GM21619 (cell line): ENCODE measurements around the gene ACVR2A.

Source experiments
- ATAC-seq: cut with Tn5 transposase; IDR thresholded peaks from one replicate; pipeline ENCODE4 v1.9.1; 2021; ENCODE audit not compliant: unreplicated experiment

The ACVR2A gene

GRCh38 chr2:147844697-147845410, at the start of gene ACVR2A:
Gene ACVR2A (plus strand): TSS chr2:147845029. CDS start chr2:147845153, 124 bp downstream.
- peak; percentile 39 for ATAC-seq

- ATAC-seq = no peak
Measured at GRCh38 chr2:147800316-147800715, 44.5 kb upstream of the ACVR2A start.

- ATAC-seq = no peak
Measured at GRCh38 chr2:147806846-147807245, 38.0 kb upstream of the ACVR2A start.

- ATAC-seq = no peak
Measured at GRCh38 chr2:147808520-147808919, 36.3 kb upstream of the ACVR2A start.

DNA sequence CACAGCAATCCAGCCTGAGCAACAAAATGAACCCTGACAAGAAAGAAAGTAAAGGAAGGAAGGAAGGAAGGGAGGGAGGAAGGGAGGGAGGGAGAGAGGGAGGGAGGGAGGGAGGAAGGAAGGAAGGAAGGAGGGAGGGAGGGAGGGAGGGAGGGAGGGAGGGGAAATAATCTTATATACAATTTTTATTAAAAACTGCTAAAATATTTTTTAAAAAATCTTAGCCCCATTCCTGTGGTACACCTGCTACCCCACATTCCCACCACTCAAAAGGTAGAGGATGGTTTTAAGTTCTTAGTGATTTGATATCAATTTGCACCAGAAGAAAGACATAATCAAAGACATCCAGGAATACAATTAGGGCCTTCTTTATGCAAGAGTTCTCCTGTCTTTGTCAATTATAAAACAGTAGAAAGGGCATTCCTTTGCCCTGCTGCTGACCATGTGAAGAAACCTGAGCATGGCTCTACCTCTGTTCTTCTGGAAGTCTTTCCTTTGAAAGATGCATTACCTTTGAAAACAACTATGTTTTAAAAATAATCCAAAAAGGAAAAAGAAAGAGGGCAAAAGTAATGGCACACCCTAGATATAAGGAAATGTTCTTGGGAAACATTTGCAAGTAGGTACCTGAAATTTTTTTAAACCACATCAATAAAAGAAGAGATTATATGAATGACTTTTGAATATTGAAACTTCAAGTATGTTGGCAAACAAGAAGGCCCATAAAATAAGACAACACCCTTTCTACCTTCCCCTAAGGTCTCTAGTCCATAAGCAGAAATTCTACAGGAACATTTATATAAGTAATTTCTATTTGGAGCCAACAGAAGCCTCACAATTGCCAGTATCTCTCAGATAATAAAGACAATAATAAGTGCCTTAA, 33.7 kb upstream of the ACVR2A start:
- ATAC-seq = no peak

GRCh38 chr2:147818741-147819140, 26.1 kb upstream of the ACVR2A start:
- ATAC-seq = no peak

GRCh38 chr2:147824620-147825019, 20.2 kb upstream of the ACVR2A start:
- ATAC-seq = no peak

DNA sequence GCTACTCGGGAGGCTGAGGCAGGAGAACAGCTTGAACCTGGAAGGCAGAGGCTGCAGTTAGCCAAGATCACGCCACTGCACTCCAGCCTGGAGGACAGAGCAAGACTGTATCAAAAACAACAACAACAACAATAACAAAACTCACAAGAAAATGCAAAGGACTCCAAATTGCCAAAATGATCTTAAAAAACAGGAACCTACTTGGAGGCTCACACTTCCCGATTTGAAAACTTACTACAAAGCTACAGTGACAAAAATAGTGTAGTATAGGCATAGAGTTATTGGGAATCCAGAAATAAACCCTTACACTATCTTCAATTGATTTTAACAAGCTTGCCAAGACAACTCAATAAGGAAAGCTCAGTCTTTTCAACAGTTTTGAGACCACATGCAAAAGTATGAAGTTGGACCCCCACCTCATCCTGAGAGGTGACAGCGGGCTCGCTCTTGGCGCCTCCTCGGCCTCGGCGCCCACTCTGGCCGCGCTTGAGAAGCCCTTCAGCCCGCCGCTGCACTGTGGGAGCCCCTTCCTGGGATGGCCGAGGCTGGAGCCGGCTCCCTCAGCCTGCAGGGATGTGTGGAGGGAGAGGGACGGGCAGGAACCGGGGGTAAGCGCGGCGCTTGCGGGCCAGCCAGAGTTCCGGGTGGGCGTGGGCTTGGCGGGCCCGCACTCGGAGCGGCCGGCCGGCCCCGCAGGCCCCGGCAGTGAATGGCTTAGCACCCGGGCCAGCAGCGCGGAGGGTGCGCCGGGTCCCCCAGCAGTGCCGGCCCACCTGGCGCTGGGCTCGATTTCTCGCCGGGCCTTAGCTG, 18.3 kb upstream of the ACVR2A start:
- no peak for ATAC-seq

DNA sequence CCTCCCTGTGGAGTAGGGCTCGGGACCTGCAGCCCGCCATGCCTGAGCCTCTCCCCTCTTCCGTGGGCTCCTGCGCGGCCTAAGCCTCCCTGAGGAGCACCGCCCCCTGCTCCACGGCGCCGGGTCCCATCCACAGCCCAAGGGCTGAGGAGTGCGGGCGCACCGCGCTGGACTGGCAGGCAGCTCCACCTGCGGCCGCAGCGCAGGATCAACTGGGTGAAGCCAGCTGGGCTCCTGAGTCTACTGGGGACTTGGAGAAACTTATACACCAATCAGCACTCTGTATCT, 17.8 kb upstream of the ACVR2A start:
- ATAC-seq = no peak

GRCh38 chr2:147829106-147829505, 15.7 kb upstream of the ACVR2A start:
- no peak for ATAC-seq

GRCh38 chr2:147836099-147836498, 8.7 kb upstream of the ACVR2A start:
- ATAC-seq = no peak

DNA sequence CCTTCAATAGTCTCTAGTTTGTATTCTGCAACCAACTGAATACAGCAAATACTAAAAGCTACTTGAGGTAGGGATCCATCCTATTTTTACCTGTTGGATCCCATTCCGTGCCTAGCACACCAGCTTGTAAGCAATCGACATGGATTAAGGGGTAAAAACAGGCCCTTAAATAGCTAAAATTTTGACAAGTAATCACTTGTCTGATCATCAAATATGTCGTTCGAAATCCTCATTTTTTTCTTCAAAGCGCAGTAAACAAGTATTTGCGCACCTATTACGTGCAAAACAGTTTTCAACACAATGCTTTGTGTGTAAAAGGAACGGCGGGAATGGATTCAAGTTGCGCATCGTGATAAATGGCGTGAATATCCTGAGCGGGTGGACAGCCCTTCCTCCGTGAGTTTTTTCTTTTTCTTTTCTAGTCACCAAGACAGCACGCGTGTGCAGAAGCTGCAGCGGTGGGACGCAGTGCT, 1.4 kb upstream of the ACVR2A start:
- ATAC-seq = no peak

DNA sequence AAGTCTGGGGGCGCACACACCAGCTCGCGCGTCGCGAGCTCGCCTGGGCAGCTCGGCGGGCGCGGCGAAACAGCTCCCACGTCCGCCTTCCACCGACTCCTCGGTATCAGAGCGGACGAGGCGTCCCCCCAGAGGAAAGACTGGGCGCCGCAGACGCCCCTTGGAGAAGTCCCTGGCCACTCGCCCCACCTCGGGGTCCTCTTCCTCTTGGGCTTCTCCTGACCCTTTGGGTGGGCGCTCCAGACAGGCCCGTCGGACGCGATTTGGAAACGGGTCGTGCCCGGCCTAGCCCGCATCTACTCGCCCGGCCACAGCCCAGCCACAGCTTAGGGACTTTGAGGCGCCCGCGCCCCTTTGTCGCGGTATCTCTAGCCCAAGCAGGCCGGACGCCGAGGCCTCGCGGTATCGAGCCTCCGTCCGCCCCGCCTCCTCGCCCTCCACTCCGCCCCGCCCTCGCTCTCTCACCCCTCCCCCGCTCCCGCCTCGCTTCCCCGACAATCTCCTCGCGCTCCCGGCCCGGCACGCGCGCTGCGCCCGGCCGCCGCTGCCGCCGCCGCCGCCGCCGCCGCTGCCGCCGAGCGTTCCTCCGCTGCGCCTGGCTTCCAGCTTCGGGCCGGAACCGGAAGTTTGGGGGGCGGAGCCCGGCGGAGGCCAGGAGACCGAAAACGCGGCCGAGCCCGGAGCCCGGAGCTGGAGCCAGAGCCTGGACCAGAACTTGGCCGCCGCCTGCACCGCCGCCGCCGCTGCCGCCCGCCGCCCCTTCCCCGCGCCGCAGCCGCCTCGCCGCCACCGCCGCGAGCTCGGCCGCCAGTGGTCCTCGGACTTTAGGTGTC, 749 bp upstream of the ACVR2A start:
- ATAC-seq = peak; percentile 80

DNA sequence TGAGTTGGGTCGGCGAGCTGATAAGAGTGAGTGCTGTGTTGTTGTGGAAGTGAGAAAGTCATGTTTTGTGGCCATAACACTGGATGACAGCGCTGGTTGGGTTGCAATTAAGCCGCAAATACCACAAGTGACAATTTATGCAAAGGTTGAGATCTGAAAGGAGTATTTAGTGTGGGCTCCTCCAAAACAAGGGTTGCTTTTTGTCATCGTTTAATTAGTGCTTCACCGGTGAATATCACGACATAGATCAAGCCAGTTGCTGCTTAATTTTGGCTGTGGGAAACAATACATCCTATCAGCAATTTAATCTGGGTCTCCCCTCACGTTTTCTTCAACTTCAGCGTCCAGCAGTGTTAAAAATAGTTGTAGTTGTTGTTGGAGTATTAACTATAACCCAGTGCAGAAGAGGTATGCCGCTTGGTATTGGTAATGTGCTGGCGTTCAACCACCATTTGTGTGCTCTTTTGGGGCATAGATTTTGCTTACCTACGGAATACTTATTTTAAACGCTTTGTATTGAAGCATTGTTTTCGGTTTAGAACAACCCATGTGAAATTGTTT, 662 bp downstream of the ACVR2A start:
- peak; percentile 44 for ATAC-seq

- no peak for ATAC-seq
Measured at GRCh38 chr2:147846412-147847081, 1.7 kb downstream of the ACVR2A start.

DNA sequence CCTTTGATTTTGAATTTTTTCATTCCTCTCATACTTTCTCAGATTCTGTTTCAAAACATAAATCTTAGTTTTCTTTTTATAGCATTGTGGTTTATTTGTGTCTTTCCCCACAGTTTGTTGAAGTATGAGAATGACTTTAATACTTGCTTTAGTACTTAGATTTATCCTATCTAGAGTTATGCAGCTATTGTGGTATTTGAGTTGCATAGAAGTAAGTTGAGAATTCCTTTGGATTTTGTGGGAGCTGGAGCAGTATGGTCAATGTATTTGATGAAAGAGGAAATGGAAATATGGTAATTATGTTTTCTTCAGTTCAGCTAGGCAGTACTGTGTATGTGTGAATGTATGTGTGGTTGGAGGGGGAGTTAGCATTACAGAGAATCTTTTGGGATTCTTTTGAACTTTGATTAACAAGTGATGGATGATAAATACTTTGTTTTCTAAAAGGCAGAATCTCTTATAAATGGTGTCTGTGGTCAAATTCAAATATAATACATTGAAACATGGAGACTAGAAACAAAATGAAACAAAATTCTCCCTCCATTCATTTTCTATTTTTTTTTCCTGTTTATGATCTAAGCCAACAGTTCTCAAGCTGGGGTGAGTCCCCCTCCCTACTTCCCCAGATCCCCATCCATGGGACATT, 3.0 kb downstream of the ACVR2A start:
- no peak for ATAC-seq

DNA sequence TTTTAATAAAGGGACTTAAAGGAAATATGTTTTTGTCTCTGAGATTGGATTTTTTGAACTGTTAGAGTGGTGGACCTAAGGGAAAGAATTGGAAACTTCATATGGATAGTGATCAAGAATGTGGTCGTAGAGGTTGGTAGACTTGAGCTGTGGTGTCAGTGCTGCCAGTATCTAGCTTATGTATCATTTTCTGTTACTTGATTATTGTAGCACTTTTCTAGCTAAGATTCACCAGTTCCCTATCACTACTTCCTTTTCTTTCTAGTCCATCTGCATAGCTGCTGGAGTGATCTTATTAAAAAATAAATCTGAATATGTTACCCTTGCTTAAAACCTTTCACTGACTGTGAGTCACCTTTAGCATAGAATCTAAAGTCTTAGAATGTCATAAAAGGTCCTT, 6.0 kb downstream of the ACVR2A start:
- no peak for ATAC-seq

GRCh38 chr2:147851244-147851930, 6.6 kb downstream of the ACVR2A start:
- ATAC-seq = no peak
